HUES64 (cell line): Measurements from ENCODE around the gene EPHB1. TPM values are rescaled to one million over a fixed set of nuclear protein-coding genes. Genes with fewer than 3 reads are reported as not detected.

Source experiments
- H3K27ac ChIP-seq: 2 replicates; pipeline ENCODE4 v1.7.0; 2013; ENCODE audit warnings: low read depth, low read length, inconsistent platforms
- H3K27me3 ChIP-seq: 2 replicates; pipeline ENCODE4 v1.6.1; 2013; ENCODE audit warnings: mild to moderate bottlenecking, low read length; ENCODE audit not compliant: insufficient read depth
- H3K36me3 ChIP-seq: 2 replicates; pipeline ENCODE4 v1.6.1; 2013; ENCODE audit warnings: mild to moderate bottlenecking, low read length; ENCODE audit not compliant: insufficient read depth
- H3K4me1 ChIP-seq: 2 replicates; pipeline ENCODE4 v1.6.1; 2013; ENCODE audit warnings: mild to moderate bottlenecking, low read length, moderate library complexity; ENCODE audit not compliant: insufficient read depth
- H3K4me3 ChIP-seq: 2 replicates; pipeline ENCODE4 v1.5.1; 2013; ENCODE audit warnings: mild to moderate bottlenecking, low read length, moderate library complexity
- H3K9ac ChIP-seq: 2 replicates; pipeline ENCODE4 v1.6.1; 2013; ENCODE audit warnings: mild to moderate bottlenecking, low read depth, low read length
- H3K9me3 ChIP-seq: 2 replicates; pipeline ENCODE4 v1.6.1; 2013; ENCODE audit warnings: low read depth, low read length; ENCODE audit not compliant: insufficient read depth
- WGBS: fragments of 150-250, 120-280 bp; methylation state at CpG from one replicate; pipeline ENCODE4 v1.1.7; 2013; ENCODE audit warnings: missing lambda C conversion rate; 5-methylcytosine and 5-hydroxymethylcytosine counted together
- polyA plus RNA-seq, 2 experiments: library from polyadenylated mRNA; stranded (reverse); fragments of 50-300 nt; gene quantifications; one replicate each; pipeline ENCODE4 v1.2.3, GENCODE V29; 2013

The EPHB1 gene
- 4.6 TPM for polyA plus RNA-seq (2013, experiment 1 of 2)
- polyA plus RNA-seq (2013, experiment 2 of 2), result 6.1 TPM

GRCh38 chr3:134794950-134795745 is at the start of gene EPHB1:
Gene EPHB1, plus strand, starts transcription at chr3:134795260.
- peaks cover 53% of the 10 kb centered on the region for H3K27me3 ChIP-seq
- WGBS, result under 1% methylated on average over 70 of the region's 70 CpGs
- peak within 1 kb of the TSS; percentile 40 for H3K9ac ChIP-seq
- no peaks in the 10 kb centered on the region for H3K36me3 ChIP-seq
- H3K4me1 ChIP-seq, result peaks cover 11% of the 10 kb centered on the region; the same call in 1 of the 2 replicates
- H3K4me3 ChIP-seq, result peak within 1 kb of the TSS; percentile 65
- H3K27ac ChIP-seq, result no peak within 1 kb of the TSS
- no peaks in the 10 kb centered on the region for H3K9me3 ChIP-seq

- no peak overlapping the region for H3K4me3 ChIP-seq
- H3K9me3 ChIP-seq, result no peaks in the 10 kb centered on the region
- no peak overlapping the region for H3K27ac ChIP-seq
- no peak overlapping the region for H3K9ac ChIP-seq
- H3K4me1 ChIP-seq, result no peaks in the 10 kb centered on the region
- H3K27me3 ChIP-seq, result no peaks in the 10 kb centered on the region
- H3K36me3 ChIP-seq, result no peaks in the 10 kb centered on the region
- 95% methylated on average over 1 of the region's 1 CpG for WGBS
Measured at GRCh38 chr3:134748698-134749097, 46.4 kb upstream of the EPHB1 start.

- Histone ChIP-seq H3K4me3 (no peak overlapping the region), H3K27ac (no peak overlapping the region), H3K4me1 (no peaks in the 10 kb centered on the region), H3K9ac (no peak overlapping the region), H3K27me3 (no peaks in the 10 kb centered on the region), H3K36me3 (no peaks in the 10 kb centered on the region), H3K9me3 (no peaks in the 10 kb centered on the region)
- 89% methylated on average over 2 of the region's 2 CpGs for WGBS
Measured at GRCh38 chr3:134749174-134749573, 45.9 kb upstream of the EPHB1 start.

GRCh38 chr3:134749802-134750553 is 45.1 kb upstream of the EPHB1 start:
- WGBS, result 87% methylated on average over 7 of the region's 7 CpGs
- H3K9me3 ChIP-seq, result no peaks in the 10 kb centered on the region
- no peak overlapping the region for H3K27ac ChIP-seq
- no peak overlapping the region for H3K9ac ChIP-seq
- H3K36me3 ChIP-seq, result no peaks in the 10 kb centered on the region
- no peaks in the 10 kb centered on the region for H3K27me3 ChIP-seq
- no peaks in the 10 kb centered on the region for H3K4me1 ChIP-seq
- H3K4me3 ChIP-seq, result no peak overlapping the region

GRCh38 chr3:134751831-134752230 is 43.2 kb upstream of the EPHB1 start:
- Histone ChIP-seq H3K9me3 (no peaks in the 10 kb centered on the region), H3K27me3 (no peaks in the 10 kb centered on the region), H3K27ac (no peak overlapping the region), H3K4me1 (no peaks in the 10 kb centered on the region), H3K4me3 (no peak overlapping the region), H3K9ac (no peak overlapping the region), H3K36me3 (no peaks in the 10 kb centered on the region)
- WGBS, result 91% methylated on average over 2 of the region's 2 CpGs

GRCh38 chr3:134752761-134753461 is 42.1 kb upstream of the EPHB1 start:
- H3K27me3 ChIP-seq, result no peaks in the 10 kb centered on the region
- H3K4me3 ChIP-seq, result no peak overlapping the region
- no peaks in the 10 kb centered on the region for H3K9me3 ChIP-seq
- no peaks in the 10 kb centered on the region for H3K4me1 ChIP-seq
- WGBS, result 87% methylated on average over 9 of the region's 9 CpGs
- no peak overlapping the region for H3K27ac ChIP-seq
- H3K9ac ChIP-seq, result no peak overlapping the region
- no peaks in the 10 kb centered on the region for H3K36me3 ChIP-seq

GRCh38 chr3:134753999-134754742 is 40.9 kb upstream of the EPHB1 start:
- Histone ChIP-seq H3K36me3 (no peaks in the 10 kb centered on the region), H3K4me1 (no peaks in the 10 kb centered on the region), H3K27ac (no peak overlapping the region), H3K4me3 (no peak overlapping the region), H3K9ac (no peak overlapping the region), H3K27me3 (0 out of 2 replicates have a peak, but pooled peaks cover 2% of the 10 kb centered on the region), H3K9me3 (no peaks in the 10 kb centered on the region)
- WGBS, result 74% methylated on average over 6 of the region's 6 CpGs

GRCh38 chr3:134754768-134755559 is 40.1 kb upstream of the EPHB1 start:
- H3K27me3 ChIP-seq, result 0 out of 2 replicates have a peak, but pooled peaks cover 4% of the 10 kb centered on the region
- no peaks in the 10 kb centered on the region for H3K36me3 ChIP-seq
- no peaks in the 10 kb centered on the region for H3K9me3 ChIP-seq
- H3K4me1 ChIP-seq, result no peaks in the 10 kb centered on the region
- no peak overlapping the region for H3K4me3 ChIP-seq
- no peak overlapping the region for H3K27ac ChIP-seq
- 52% methylated on average over 4 of the region's 4 CpGs for WGBS
- no peak overlapping the region for H3K9ac ChIP-seq

GRCh38 chr3:134755821-134756220 is 39.2 kb upstream of the EPHB1 start:
- Histone ChIP-seq H3K4me1 (no peaks in the 10 kb centered on the region), H3K9me3 (no peaks in the 10 kb centered on the region), H3K27me3 (0 out of 2 replicates have a peak, but pooled peaks cover 4% of the 10 kb centered on the region), H3K4me3 (no peak overlapping the region), H3K9ac (no peak overlapping the region), H3K36me3 (no peaks in the 10 kb centered on the region), H3K27ac (no peak overlapping the region)
- 86% methylated on average over 2 of the region's 2 CpGs for WGBS

GRCh38 chr3:134757549-134758069 is 37.5 kb upstream of the EPHB1 start:
- Histone ChIP-seq H3K9me3 (no peaks in the 10 kb centered on the region), H3K9ac (no peak overlapping the region), H3K36me3 (no peaks in the 10 kb centered on the region), H3K4me1 (no peaks in the 10 kb centered on the region), H3K4me3 (no peak overlapping the region), H3K27ac (no peak overlapping the region), H3K27me3 (0 out of 2 replicates have a peak, but pooled peaks cover 4% of the 10 kb centered on the region)
- 85% methylated on average over 3 of the region's 3 CpGs for WGBS
